Neural progenitor cell (in vitro differentiated cells): ENCODE results near the gene PRKD3. TPM values are rescaled to one million over a fixed set of nuclear protein-coding genes. Genes with fewer than 3 reads are reported as not detected.

Experiments
- DNase-seq: peaks from one replicate; pipeline ENCODE4 v3.0.0-alpha.2; 2016; ENCODE audit warnings: low spot score
- H2AFZ ChIP-seq: fragments of 200-600 bp; sonication (generic); replicated peaks from 2 replicates; pipeline ENCODE4 v1.6.1; 2016; ENCODE audit warnings: antibody characterized with exemption
- H3F3A ChIP-seq: fragments of 200-600 bp; sonication (generic); 2 replicates; pipeline ENCODE4 v1.6.1; 2016; ENCODE audit warnings: antibody characterized with exemption, low read depth
- H3K27ac ChIP-seq: fragments of 200-600 bp; sonication (generic); 2 replicates; pipeline ENCODE4 v1.5.1; 2016; ENCODE audit warnings: mild to moderate bottlenecking
- H3K27me3 ChIP-seq: fragments of 200-600 bp; sonication (generic); 2 replicates; pipeline ENCODE4 v1.6.1; 2016; ENCODE audit warnings: mild to moderate bottlenecking, moderate library complexity
- H3K36me3 ChIP-seq: fragments of 200-600 bp; sonication (generic); 2 replicates; pipeline ENCODE4 v1.5.1; 2016
- H3K4me1 ChIP-seq: fragments of 200-600 bp; sonication (generic); 2 replicates; pipeline ENCODE4 v1.6.1; 2016; ENCODE audit warnings: mixed run types
- H3K4me2 ChIP-seq: fragments of 200-600 bp; sonication (generic); 2 replicates; pipeline ENCODE4 v1.6.1; 2016
- H3K4me3 ChIP-seq: fragments of 200-600 bp; sonication (generic); 2 replicates; pipeline ENCODE4 v1.5.1; 2016
- H3K79me2 ChIP-seq: fragments of 200-600 bp; sonication (generic); 2 replicates; pipeline ENCODE4 v1.6.1; 2016; ENCODE audit warnings: low read depth
- H3K9ac ChIP-seq: fragments of 200-600 bp; sonication (generic); 2 replicates; pipeline ENCODE4 v1.6.1; 2016
- H3K9me3 ChIP-seq: fragments of 200-600 bp; sonication (generic); 2 replicates; pipeline ENCODE4 v1.5.1; 2016; ENCODE audit warnings: low read depth
- H4K20me1 ChIP-seq: fragments of 200-600 bp; sonication (generic); 2 replicates; pipeline ENCODE4 v1.6.1; 2016; ENCODE audit warnings: low read depth
- H3K27ac Mint-ChIP-seq: 3 replicates; pipeline ENCODE4 v1.8.0; 2021; ENCODE audit warnings: mixed read lengths
- H3K27me3 Mint-ChIP-seq: 2 replicates; pipeline ENCODE4 v1.8.0; 2022; ENCODE audit warnings: low read depth, mild to moderate bottlenecking, inconsistent platforms, moderate library complexity, mixed read lengths; ENCODE audit not compliant: insufficient read depth
- H3K36me3 Mint-ChIP-seq: 3 replicates; pipeline ENCODE4 v1.8.0; 2021; ENCODE audit warnings: mixed read lengths
- H3K4me1 Mint-ChIP-seq: 3 replicates; pipeline ENCODE4 v1.8.0; 2021; ENCODE audit warnings: mixed read lengths
- H3K4me3 Mint-ChIP-seq: 3 replicates; pipeline ENCODE4 v1.8.0; 2021; ENCODE audit warnings: mild to moderate bottlenecking, moderate library complexity, mixed read lengths
- H3K9me3 Mint-ChIP-seq: 3 replicates; pipeline ENCODE4 v1.8.0; 2020; ENCODE audit warnings: mixed read lengths
- CTCF ChIP-seq: fragments of 200-600 bp; sonication (generic); IDR thresholded peaks from 2 replicates; pipeline ENCODE4 v1.5.1; 2017; ENCODE audit warnings: antibody characterized with exemption, mild to moderate bottlenecking
- EZH2 ChIP-seq: fragments of 200-600 bp; sonication (generic); IDR thresholded peaks from 2 replicates; pipeline ENCODE4 v1.6.1; 2017; ENCODE audit warnings: antibody characterized with exemption, mild to moderate bottlenecking, moderate library complexity
- EZH2phosphoT487 ChIP-seq: fragments of 200-600 bp; sonication (generic); IDR thresholded peaks from 2 replicates; pipeline ENCODE4 v1.6.1; 2017; ENCODE audit warnings: antibody characterized with exemption
- small RNA-seq: library from RNA; depleted of rRNA; stranded (forward); fragments of <200 nt; gene quantifications from one replicate; pipeline ENCODE3, GENCODE V24; 2015
- total RNA-seq: library from RNA; depleted of rRNA; stranded (reverse); fragments of >200 nt; gene quantifications from 2 replicates; pipeline ENCODE4 v1.2.3, GENCODE V29; 2015; ENCODE audit warnings: low replicate concordance

Gene PRKD3
- total RNA-seq, 1 donor from 2014 or later, result 95.9 TPM

- no peak for DNase-seq
- H3K4me3 ChIP-seq, result no peak overlapping the region
- H3K27me3 ChIP-seq, result no peaks in the 10 kb centered on the region
- no peaks in the 10 kb centered on the region for H3K9me3 ChIP-seq
- H3K27ac ChIP-seq, result no peak overlapping the region
- H3K9me3 Mint-ChIP-seq, result no peaks in the 10 kb centered on the region
- peaks cover 20% of the 10 kb centered on the region for H3K36me3 Mint-ChIP-seq
- no peak overlapping the region for H3K27ac Mint-ChIP-seq
- no peaks in the 10 kb centered on the region for H4K20me1 ChIP-seq
- no peak overlapping the region for H3K4me3 Mint-ChIP-seq
- H3K27me3 Mint-ChIP-seq, result no peaks in the 10 kb centered on the region
- no peak for TF ChIP-seq EZH2
- no peak for TF ChIP-seq CTCF
- TF ChIP-seq EZH2phosphoT487, result no peak
- H3K4me1 ChIP-seq, result no peaks in the 10 kb centered on the region
- H3K9ac ChIP-seq, result no peak overlapping the region
- H3K4me2 ChIP-seq, result no peak overlapping the region
- H3F3A ChIP-seq, result peaks cover 3% of the 10 kb centered on the region
- H3K79me2 ChIP-seq, result no peaks in the 10 kb centered on the region
- H3K36me3 ChIP-seq, result peaks cover 40% of the 10 kb centered on the region
- H3K4me1 Mint-ChIP-seq, result no peaks in the 10 kb centered on the region
- no peak overlapping the region for H2AFZ ChIP-seq
Observed at GRCh38 chr2:37282746-37283145, 41.9 kb downstream of the PRKD3 start.

GRCh38 chr2:37281916-37282315 is 42.7 kb downstream of the PRKD3 start:
- no peak overlapping the region for H3K9ac ChIP-seq
- peaks cover 3% of the 10 kb centered on the region for H3F3A ChIP-seq
- Mint-ChIP-seq H3K27me3 (no peaks in the 10 kb centered on the region), H3K9me3 (no peaks in the 10 kb centered on the region), H3K27ac (no peak overlapping the region), H3K4me3 (no peak overlapping the region), H3K36me3 (peaks cover 17% of the 10 kb centered on the region), H3K4me1 (no peaks in the 10 kb centered on the region)
- no peak overlapping the region for H3K4me3 ChIP-seq
- DNase-seq, result no peak
- no peak overlapping the region for H2AFZ ChIP-seq
- no peaks in the 10 kb centered on the region for H3K27me3 ChIP-seq
- H3K4me2 ChIP-seq, result no peak overlapping the region
- TF ChIP-seq EZH2, result no peak
- no peak for TF ChIP-seq CTCF
- no peak for TF ChIP-seq EZH2phosphoT487
- H4K20me1 ChIP-seq, result no peaks in the 10 kb centered on the region
- H3K4me1 ChIP-seq, result no peaks in the 10 kb centered on the region
- no peaks in the 10 kb centered on the region for H3K9me3 ChIP-seq
- no peaks in the 10 kb centered on the region for H3K79me2 ChIP-seq
- no peak overlapping the region for H3K27ac ChIP-seq
- H3K36me3 ChIP-seq, result peaks cover 34% of the 10 kb centered on the region

GRCh38 chr2:37276291-37276690 is 48.3 kb downstream of the PRKD3 start:
- H3K4me3 Mint-ChIP-seq, result no peak overlapping the region
- no peaks in the 10 kb centered on the region for H3K27me3 ChIP-seq
- no peaks in the 10 kb centered on the region for H3K9me3 ChIP-seq
- no peaks in the 10 kb centered on the region for H3F3A ChIP-seq
- H2AFZ ChIP-seq, result no peak overlapping the region
- no peaks in the 10 kb centered on the region for H3K4me1 Mint-ChIP-seq
- H3K9me3 Mint-ChIP-seq, result no peaks in the 10 kb centered on the region
- TF ChIP-seq CTCF (no peak), EZH2phosphoT487 (no peak), EZH2 (no peak)
- no peak overlapping the region for H3K27ac Mint-ChIP-seq
- no peak overlapping the region for H3K4me2 ChIP-seq
- H3K9ac ChIP-seq, result no peak overlapping the region
- no peaks in the 10 kb centered on the region for H3K4me1 ChIP-seq
- peaks cover 16% of the 10 kb centered on the region for H3K36me3 Mint-ChIP-seq
- no peaks in the 10 kb centered on the region for H3K79me2 ChIP-seq
- DNase-seq, result no peak
- no peaks in the 10 kb centered on the region for H4K20me1 ChIP-seq
- no peak overlapping the region for H3K27ac ChIP-seq
- no peak overlapping the region for H3K4me3 ChIP-seq
- H3K27me3 Mint-ChIP-seq, result no peaks in the 10 kb centered on the region
- H3K36me3 ChIP-seq, result peaks cover 40% of the 10 kb centered on the region

Small RNAs within 50 kb of the gene (small RNA-seq; reads per million reads assigned to genes)
- gene RNU6-939P, result not detected

Other genes with a start within 250 kb of the PRKD3 start
- gene HEATR5B, start 240.5 kb downstream of the PRKD3 start, total RNA-seq, result 20.5 and 23.7 TPM in 2 replicates
- 5.7 and 9.9 TPM in 2 replicates for gene GPATCH11, start 240.3 kb downstream of the PRKD3 start, total RNA-seq
- gene EIF2AK2, start 167.9 kb downstream of the PRKD3 start, total RNA-seq, result 22.3 and 35.3 TPM in 2 replicates
- gene SULT6B1, start 136.2 kb downstream of the PRKD3 start, total RNA-seq, result not detected in 2 replicates
- 6.4 and 13.6 TPM in 2 replicates for gene CEBPZOS, start 128.3 kb downstream of the PRKD3 start, total RNA-seq
- gene CEBPZ, start 93.2 kb downstream of the PRKD3 start, total RNA-seq, result 56.5 and 86.6 TPM in 2 replicates
- 28.3 and 47.4 TPM in 2 replicates for gene NDUFAF7, start 93.2 kb downstream of the PRKD3 start, total RNA-seq
- 0.19 TPM in 1 of 2 replicates, not detected in the other for gene QPCT, start 19.8 kb upstream of the PRKD3 start, total RNA-seq